ENCODE data around the gene SLC2A8.

- no peak for TF ChIP-seq CTCF (IDR thresholded peaks at IDR 0.05)
- no peak for TF ChIP-seq POLR2A (IDR thresholded peaks at IDR 0.05)
- no peak for TF ChIP-seq EP300 (IDR thresholded peaks at IDR 0.05; ENCODE audit: low read depth)
- TF ChIP-seq POLR2AphosphoS5 (IDR thresholded peaks at IDR 0.05), result no peak
Measured at GRCh38 chr9:127351182-127352166, 45.5 kb upstream of the SLC2A8 start.
